Measurements from ENCODE around the gene TOP3A.

DNA sequence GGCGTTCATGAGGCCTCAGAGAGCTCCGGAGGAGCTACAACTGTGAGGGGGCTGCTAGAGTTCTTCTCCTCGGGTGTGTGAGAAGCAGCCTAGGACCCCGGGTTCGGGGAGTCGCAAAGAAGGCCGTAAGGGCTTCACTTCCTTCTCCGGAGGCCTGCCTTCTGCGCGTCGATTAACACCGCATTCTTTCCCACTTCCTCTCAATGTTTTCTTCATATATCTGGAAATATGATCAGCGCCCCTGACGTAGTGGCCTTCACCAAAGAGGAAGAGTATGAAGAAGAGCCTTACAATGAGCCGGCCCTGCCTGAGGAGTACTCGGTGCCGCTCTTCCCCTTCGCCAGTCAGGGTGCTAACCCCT is 748 bp upstream of the TOP3A start:
- TF ChIP-seq, protein P1, sequence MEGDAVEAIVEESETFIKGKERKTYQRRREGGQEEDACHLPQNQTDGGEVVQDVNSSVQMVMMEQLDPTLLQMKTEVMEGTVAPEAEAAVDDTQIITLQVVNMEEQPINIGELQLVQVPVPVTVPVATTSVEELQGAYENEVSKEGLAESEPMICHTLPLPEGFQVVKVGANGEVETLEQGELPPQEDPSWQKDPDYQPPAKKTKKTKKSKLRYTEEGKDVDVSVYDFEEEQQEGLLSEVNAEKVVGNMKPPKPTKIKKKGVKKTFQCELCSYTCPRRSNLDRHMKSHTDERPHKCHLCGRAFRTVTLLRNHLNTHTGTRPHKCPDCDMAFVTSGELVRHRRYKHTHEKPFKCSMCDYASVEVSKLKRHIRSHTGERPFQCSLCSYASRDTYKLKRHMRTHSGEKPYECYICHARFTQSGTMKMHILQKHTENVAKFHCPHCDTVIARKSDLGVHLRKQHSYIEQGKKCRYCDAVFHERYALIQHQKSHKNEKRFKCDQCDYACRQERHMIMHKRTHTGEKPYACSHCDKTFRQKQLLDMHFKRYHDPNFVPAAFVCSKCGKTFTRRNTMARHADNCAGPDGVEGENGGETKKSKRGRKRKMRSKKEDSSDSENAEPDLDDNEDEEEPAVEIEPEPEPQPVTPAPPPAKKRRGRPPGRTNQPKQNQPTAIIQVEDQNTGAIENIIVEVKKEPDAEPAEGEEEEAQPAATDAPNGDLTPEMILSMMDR (IDR thresholded peaks at IDR 0.05; ENCODE audit: low read depth, low read length, poor library complexity, severe bottlenecking), result no peak
- TF ChIP-seq EZH2phosphoT487 (IDR thresholded peaks at IDR 0.05; ENCODE audit: borderline replicate concordance, low read length), result no peak
